Femur (tissue), 1 donor: Measurements from ENCODE around the gene ASCL2.

ENCODE experiments used
- DNase-seq: peaks from one replicate; pipeline ENCODE4 v3.0.0-alpha.2; 2017

Gene ASCL2

DNA sequence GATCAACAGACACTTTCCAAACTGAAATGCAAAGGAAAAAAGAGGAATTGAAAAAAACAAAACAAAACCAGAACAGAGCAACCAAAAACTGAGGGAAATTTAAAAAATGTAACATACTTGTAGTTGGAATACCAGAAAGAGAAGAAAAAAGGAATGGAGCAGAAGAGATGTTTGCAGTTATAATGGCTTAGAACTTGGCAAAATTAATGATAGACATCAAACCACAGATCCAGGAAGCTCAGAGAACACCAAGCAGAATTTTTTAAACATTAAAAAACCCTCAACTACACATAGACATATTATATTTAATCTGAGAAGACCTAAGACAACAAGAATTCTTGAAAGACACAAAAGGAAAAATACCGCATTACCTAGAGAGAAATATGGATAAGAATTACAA, 46.1 kb downstream of the ASCL2 start:
- DNase-seq = no peak

DNA sequence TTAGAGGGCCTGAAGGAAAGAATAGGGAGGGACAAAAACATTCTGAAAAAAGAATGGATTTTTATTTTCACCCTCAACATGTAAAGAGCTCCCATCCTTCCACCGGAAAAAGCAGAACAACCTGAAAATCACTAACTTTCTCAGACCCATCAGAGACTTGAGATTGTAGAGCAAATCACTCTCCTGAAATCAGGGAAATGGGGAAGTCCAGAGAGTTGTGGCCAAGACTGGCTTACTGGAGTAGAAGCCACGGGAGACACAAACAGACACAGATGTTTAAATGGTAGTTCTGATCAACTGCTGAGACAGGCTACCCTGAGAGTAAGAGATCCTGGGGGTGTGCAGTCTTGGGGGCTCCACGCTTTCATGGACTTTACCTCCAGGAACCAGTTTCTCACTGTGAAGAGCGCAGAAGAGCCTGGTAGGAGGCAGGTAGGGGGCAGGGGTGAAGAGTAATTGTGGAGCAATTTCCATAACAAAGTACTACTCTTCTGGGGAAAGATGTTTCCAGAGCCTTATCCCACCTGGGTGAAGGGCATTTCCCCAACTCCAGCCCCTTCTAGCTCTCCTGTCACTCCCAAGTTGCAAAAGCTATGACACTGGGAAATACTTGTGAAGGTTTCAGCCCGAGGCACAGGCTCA, 47.1 kb downstream of the ASCL2 start:
- DNase-seq = no peak

DNA sequence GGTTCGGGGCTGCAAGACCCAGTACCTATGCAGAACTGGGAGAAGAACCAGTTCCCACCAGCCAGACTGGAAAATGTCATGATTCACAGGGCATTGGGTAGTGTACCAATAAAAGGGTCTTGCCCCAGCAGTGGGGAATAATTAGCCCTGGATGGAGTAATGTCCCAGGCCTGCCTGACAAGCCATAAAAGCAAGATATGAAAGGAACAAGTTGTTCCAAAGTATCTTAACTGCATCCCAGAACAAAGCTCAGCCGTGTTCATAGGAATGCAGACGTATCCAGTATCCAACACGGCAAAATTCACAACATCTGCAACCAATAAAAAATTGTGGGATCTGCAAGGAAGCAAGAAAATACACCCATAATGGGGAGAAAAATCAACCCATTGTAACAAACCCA, 47.9 kb downstream of the ASCL2 start:
- DNase-seq = no peak

DNA sequence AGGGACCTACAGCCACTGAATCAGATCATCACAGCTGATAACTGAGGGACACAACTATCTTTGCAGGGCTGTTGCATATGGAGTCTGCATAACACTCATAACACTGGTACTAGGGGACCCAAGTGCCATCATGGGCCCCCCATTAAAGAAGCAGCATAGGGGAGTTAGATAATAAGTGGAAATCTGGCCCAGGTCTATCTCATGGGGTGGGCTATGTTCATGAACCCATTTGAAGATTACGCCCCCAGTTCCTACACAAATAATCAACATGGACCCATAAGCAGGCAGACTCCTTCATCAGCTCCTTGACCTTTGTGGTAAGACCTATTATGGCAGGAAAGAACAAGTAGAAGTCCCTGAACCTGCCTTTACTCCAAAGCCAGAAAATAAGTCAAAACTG, 48.8 kb downstream of the ASCL2 start:
- DNase-seq = no peak

DNA sequence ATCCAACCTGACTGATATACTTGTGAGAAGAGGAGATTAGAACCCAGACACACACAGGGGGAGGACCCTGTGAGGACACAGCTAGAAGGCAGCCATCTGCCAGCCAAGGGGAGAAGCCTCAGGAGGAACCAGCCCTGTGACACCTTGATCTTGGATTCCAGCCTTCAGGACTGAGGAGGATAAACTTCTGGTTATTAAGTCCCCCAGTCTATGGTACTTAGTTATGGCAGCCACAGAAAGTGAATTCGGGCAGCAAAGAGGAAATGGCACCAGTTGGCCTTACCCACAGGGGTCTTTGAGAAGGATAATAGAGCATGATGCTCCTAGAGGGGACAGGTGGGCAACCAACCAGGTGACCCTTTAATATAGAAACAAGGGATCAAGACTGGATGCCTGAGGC, 49.4 kb downstream of the ASCL2 start:
- DNase-seq = no peak

DNA sequence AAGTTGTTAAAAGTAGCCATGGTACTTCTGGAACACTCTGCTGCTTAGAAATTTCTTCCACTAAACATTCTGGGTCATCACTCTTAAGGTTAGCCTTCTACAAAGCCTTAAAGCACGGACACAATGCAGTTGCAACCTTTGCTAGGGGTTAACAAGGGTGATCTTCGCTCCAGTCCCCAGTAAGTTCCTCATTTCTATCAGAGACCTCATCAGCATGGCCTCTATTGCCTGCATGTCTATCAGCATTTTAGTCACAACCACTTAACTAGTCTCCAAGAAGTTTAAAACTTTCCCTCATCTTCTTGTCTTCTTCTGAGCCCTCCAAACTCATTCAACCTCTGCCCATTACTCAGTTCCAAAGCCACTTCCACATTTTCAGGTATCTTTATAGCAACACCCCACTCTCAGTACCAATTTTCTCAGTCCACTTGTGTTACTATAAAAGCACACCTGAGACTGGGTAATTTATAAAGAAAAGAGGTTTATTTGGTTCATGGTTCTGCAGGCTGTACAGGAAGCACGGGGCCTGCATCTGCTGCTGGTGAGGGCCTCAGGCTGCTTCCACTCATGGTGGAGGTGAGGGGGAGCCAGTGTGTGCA, 50.1 kb downstream of the ASCL2 start:
- DNase-seq = no peak

DNA sequence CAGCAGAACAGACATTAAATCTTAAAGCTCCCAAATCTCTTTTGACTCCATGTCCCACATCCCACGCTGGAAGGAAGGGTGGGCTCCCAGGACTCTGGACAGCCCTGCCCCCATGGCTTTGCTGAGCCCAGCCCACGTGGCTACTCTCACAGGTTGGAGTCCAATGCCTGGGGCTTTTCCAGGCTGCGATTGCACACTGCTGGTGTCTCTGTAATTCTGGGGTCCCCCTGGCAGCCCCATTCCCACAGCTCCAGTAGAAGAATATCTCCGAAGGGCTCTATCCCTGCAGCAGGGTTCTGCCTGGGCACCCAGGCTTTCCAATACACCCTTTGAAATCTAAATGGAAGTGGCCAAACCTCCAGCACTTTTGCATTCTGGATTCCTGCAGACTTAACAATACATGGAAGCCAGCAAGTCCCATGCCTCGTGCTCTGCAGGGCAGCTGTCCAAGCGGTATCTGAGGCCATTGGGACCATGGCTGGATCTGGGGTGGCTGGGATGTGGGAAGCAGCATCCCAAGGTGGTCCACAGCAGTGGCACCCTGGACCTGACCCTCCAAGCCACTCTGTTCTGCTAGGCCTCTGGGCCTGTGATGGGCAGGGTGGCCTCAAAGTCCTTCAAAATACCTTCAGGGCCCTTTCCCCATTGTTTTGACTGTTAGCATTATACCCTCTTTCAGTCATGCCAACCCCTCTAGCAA, 50.9 kb downstream of the ASCL2 start:
- no peak for DNase-seq
